Osteoblast (primary cell): ENCODE results near the gene ATP7B. TPM values are rescaled to one million over a fixed set of nuclear protein-coding genes. Genes with fewer than 3 reads are reported as not detected.

ENCODE experiments used
- DNase-seq: peaks from one replicate; pipeline ENCODE4 v3.0.0; 2011; ENCODE audit warnings: low spot score, mixed read lengths; ENCODE audit not compliant: insufficient read length; ENCODE audit errors: missing footprints
- H2AFZ ChIP-seq: 2 replicates; pipeline ENCODE4 v1.6.0; 2011; ENCODE audit warnings: mild to moderate bottlenecking, low read length
- H3K27ac ChIP-seq: 2 replicates; pipeline ENCODE4 v1.5.1; 2011; ENCODE audit warnings: mild to moderate bottlenecking, low read depth, low read length, moderate library complexity
- H3K27me3 ChIP-seq: 2 replicates; pipeline ENCODE4 v1.6.0; 2012; ENCODE audit warnings: mild to moderate bottlenecking, control low read depth, inconsistent platforms, low read length, moderate library complexity; ENCODE audit not compliant: insufficient read depth
- H3K36me3 ChIP-seq: 2 replicates; pipeline ENCODE4 v1.5.1; 2011; ENCODE audit warnings: mild to moderate bottlenecking, low read length, control low read depth, moderate library complexity; ENCODE audit not compliant: insufficient read depth
- H3K4me1 ChIP-seq: 2 replicates; pipeline ENCODE4 v1.5.1; 2011; ENCODE audit warnings: mild to moderate bottlenecking, low read length, control low read depth, moderate library complexity; ENCODE audit not compliant: insufficient read depth
- H3K4me2 ChIP-seq: 2 replicates; pipeline ENCODE4 v1.6.0; 2011; ENCODE audit warnings: mild to moderate bottlenecking, low read length; ENCODE audit not compliant: insufficient read depth
- H3K4me3 ChIP-seq: fragments of 200-600 bp; sonication (generic); 3 replicates; pipeline ENCODE4 v1.5.1; 2012; ENCODE audit warnings: mild to moderate bottlenecking, low read length, inconsistent platforms; ENCODE audit not compliant: insufficient read depth
- H3K79me2 ChIP-seq: 2 replicates; pipeline ENCODE4 v1.6.0; 2012; ENCODE audit warnings: mild to moderate bottlenecking, low read length, control low read depth, inconsistent platforms; ENCODE audit not compliant: insufficient read depth
- H3K9me3 ChIP-seq: 2 replicates; pipeline ENCODE4 v1.5.1; 2011; ENCODE audit warnings: low read depth, low read length, control low read depth
- H4K20me1 ChIP-seq: 2 replicates; pipeline ENCODE4 v1.6.0; 2012; ENCODE audit warnings: mild to moderate bottlenecking, low read length, control low read depth; ENCODE audit not compliant: insufficient read depth
- CTCF ChIP-seq: IDR thresholded peaks from 2 replicates; pipeline ENCODE4 v1.5.1; 2011; ENCODE audit warnings: mild to moderate bottlenecking, low read depth, low read length, moderate library complexity; ENCODE audit errors: extremely low read depth
- total RNA-seq: library from RNA; depleted of rRNA; stranded (reverse); fragments of >200 nt; gene quantifications from 2 replicates; pipeline ENCODE4 v1.2.3, GENCODE V29; 2012

ATP7B gene
- total RNA-seq, 1 donor, result 4.0 TPM

DNA sequence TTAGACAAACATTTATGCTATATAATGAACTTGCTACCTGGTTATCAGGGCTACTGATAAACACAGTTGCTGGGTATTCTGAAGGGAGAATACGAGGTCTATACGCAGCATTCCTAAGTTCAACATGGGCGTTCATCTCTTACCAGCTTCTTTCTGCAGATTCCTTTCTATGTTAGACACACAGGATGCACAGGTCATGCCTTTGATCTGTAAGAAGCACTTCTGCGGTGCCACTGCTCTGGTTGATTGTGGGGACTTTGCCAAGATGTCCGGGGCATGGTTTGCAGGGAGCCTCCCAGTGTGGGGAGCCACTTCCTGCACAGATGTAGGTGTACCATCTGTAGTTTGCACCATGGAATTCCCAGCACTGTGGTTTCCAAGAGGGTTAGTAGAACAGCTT lies 40.9 kb downstream of the ATP7B start:
- H3K9me3 ChIP-seq, result no peaks in the 10 kb centered on the region
- no peaks in the 10 kb centered on the region for H3K36me3 ChIP-seq
- no peak overlapping the region for H3K27ac ChIP-seq
- H3K79me2 ChIP-seq, result no peaks in the 10 kb centered on the region
- H4K20me1 ChIP-seq, result no peaks in the 10 kb centered on the region
- no peak overlapping the region for H3K4me2 ChIP-seq
- H3K4me1 ChIP-seq, result no peaks in the 10 kb centered on the region
- no peaks in the 10 kb centered on the region for H3K27me3 ChIP-seq
- H2AFZ ChIP-seq, result no peak overlapping the region
- no peak overlapping the region for H3K4me3 ChIP-seq
- no peak for TF ChIP-seq CTCF
- DNase-seq, result no peak

- Histone ChIP-seq H3K9me3 (no peaks in the 10 kb centered on the region), H3K36me3 (no peaks in the 10 kb centered on the region), H3K4me2 (no peak overlapping the region), H3K4me3 (no peak overlapping the region), H4K20me1 (no peaks in the 10 kb centered on the region), H2AFZ (no peak overlapping the region), H3K4me1 (no peaks in the 10 kb centered on the region), H3K79me2 (no peaks in the 10 kb centered on the region), H3K27me3 (no peaks in the 10 kb centered on the region), H3K27ac (no peak overlapping the region)
- no peak for DNase-seq
- TF ChIP-seq CTCF, result no peak
These were observed 43.5 kb downstream of the ATP7B start for GRCh38 chr13:51967482-51968446.

GRCh38 chr13:51966186-51966585 lies 45.1 kb downstream of the ATP7B start:
- TF ChIP-seq CTCF, result no peak
- no peak overlapping the region for H3K27ac ChIP-seq

GRCh38 chr13:51961493-51962403 lies 49.5 kb downstream of the ATP7B start:
- H2AFZ ChIP-seq, result no peak overlapping the region
- no peaks in the 10 kb centered on the region for H3K9me3 ChIP-seq
- no peak overlapping the region for H3K4me2 ChIP-seq
- DNase-seq, result no peak
- H3K27me3 ChIP-seq, result no peaks in the 10 kb centered on the region
- no peak for TF ChIP-seq CTCF
- H3K4me3 ChIP-seq, result no peak overlapping the region
- no peak overlapping the region for H3K27ac ChIP-seq
- H4K20me1 ChIP-seq, result no peaks in the 10 kb centered on the region
- H3K79me2 ChIP-seq, result no peaks in the 10 kb centered on the region
- no peaks in the 10 kb centered on the region for H3K36me3 ChIP-seq
- no peaks in the 10 kb centered on the region for H3K4me1 ChIP-seq

More at GRCh38 chr13:51966186-51966585, 45.1 kb downstream of the ATP7B start:
- DNase-seq, result no peak
- Histone ChIP-seq H4K20me1 (no peaks in the 10 kb centered on the region), H3K79me2 (no peaks in the 10 kb centered on the region), H3K4me3 (no peak overlapping the region), H2AFZ (no peak overlapping the region), H3K4me2 (no peak overlapping the region), H3K36me3 (no peaks in the 10 kb centered on the region), H3K4me1 (no peaks in the 10 kb centered on the region), H3K27me3 (no peaks in the 10 kb centered on the region), H3K9me3 (no peaks in the 10 kb centered on the region)
